Suprapubic skin (tissue), 4 donors: ENCODE data around the gene ANKMY1.

Source experiments
- EP300 ChIP-seq: sonication (generic); formaldehyde crosslinking; IDR thresholded peaks from one replicate; pipeline ENCODE4 v1.6.1; 2017; ENCODE audit warnings: antibody characterized with exemption
- POLR2A ChIP-seq, 2 donors: fragments of 450-650 bp; IDR thresholded peaks; one replicate each; pipeline ENCODE4 v1.6.1; 2017; ENCODE audit warnings: antibody characterized with exemption in 2 of 2, mild to moderate bottlenecking in 2 of 2, moderate library complexity in 2 of 2
- POLR2AphosphoS5 ChIP-seq, 3 donors: sonication (generic); formaldehyde crosslinking; IDR thresholded peaks; one replicate each; pipeline ENCODE4 v1.6.1; 2017; ENCODE audit warnings: antibody characterized with exemption in 3 of 3
- TF ChIP-seq, protein P1 (sequence below), 2 donors: fragments of 200-600 bp in 1 of 2; fragments of 450-650 bp in 1 of 2; sonication (generic) in 1 of 2; IDR thresholded peaks; one replicate each; pipeline ENCODE4 v1.5.1; 2016 to 2019; ENCODE audit warnings: antibody characterized with exemption in 2 of 2, mild to moderate bottlenecking in 1 of 2, moderate library complexity in 1 of 2

DNA sequence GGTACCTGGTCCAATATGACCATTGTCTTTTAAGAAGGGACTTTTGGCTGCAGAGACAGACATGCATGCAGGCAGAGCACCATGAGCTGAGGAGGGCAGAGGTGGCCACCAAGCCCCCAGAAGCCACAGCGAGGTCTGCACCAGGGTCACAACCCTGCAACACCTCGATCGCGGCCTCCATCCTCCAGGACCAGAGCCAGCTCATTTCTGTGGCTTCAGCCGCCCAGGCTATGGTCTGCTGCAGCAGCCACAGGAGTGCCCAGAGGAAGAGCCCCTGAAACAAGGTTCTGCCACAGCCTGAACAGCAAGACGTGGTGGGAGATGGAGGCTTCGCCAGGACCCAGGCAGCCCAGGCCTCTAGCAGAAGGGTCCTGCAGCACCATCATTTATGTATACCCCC is 53.9 kb downstream of the ANKMY1 start:
- TF ChIP-seq, protein P1, sequence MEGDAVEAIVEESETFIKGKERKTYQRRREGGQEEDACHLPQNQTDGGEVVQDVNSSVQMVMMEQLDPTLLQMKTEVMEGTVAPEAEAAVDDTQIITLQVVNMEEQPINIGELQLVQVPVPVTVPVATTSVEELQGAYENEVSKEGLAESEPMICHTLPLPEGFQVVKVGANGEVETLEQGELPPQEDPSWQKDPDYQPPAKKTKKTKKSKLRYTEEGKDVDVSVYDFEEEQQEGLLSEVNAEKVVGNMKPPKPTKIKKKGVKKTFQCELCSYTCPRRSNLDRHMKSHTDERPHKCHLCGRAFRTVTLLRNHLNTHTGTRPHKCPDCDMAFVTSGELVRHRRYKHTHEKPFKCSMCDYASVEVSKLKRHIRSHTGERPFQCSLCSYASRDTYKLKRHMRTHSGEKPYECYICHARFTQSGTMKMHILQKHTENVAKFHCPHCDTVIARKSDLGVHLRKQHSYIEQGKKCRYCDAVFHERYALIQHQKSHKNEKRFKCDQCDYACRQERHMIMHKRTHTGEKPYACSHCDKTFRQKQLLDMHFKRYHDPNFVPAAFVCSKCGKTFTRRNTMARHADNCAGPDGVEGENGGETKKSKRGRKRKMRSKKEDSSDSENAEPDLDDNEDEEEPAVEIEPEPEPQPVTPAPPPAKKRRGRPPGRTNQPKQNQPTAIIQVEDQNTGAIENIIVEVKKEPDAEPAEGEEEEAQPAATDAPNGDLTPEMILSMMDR (IDR thresholded peaks at IDR 0.05): no peak
- no peak for TF ChIP-seq POLR2A (IDR thresholded peaks at IDR 0.05)
- TF ChIP-seq EP300: no peak
- TF ChIP-seq POLR2AphosphoS5 (IDR thresholded peaks at IDR 0.05): no peak
